GM23338 (cell line): ENCODE data around the gene ABCC6. TPM values are rescaled to one million over a fixed set of nuclear protein-coding genes. Genes with fewer than 3 reads are reported as not detected.

ENCODE experiments used
- ATAC-seq: fragments of 200-7000 bp; cut with Tn5 transposase; 3 replicates; pipeline ENCODE4 v1.9.1; 2020
- DNase-seq: peaks from one replicate; pipeline ENCODE4 v3.0.0-alpha.2; 2015; ENCODE audit warnings: low spot score
- H2AFZ ChIP-seq: fragments of 200-600 bp; sonication (generic); 2 replicates; pipeline ENCODE4 v1.8.0; 2016; ENCODE audit warnings: antibody characterized with exemption, mild to moderate bottlenecking, moderate library complexity
- H3F3A ChIP-seq: fragments of 200-600 bp; sonication (generic); replicated peaks from 2 replicates; pipeline ENCODE4 v1.8.0; 2017; ENCODE audit warnings: antibody characterized with exemption, mixed run types, low read depth
- H3K27ac ChIP-seq: fragments of 200-600 bp; sonication (generic); 2 replicates; pipeline ENCODE4 v1.6.1; 2016; ENCODE audit warnings: low read depth
- H3K27me3 ChIP-seq: fragments of 200-600 bp; sonication (generic); 2 replicates; pipeline ENCODE4 v1.8.0; 2016; ENCODE audit warnings: mild to moderate bottlenecking, mixed run types, moderate library complexity; ENCODE audit not compliant: insufficient read depth
- H3K36me3 ChIP-seq: fragments of 200-600 bp; sonication (generic); 2 replicates; pipeline ENCODE4 v1.8.0; 2016; ENCODE audit warnings: mild to moderate bottlenecking; ENCODE audit not compliant: insufficient read depth
- H3K4me1 ChIP-seq: fragments of 200-600 bp; sonication (generic); 2 replicates; pipeline ENCODE4 v1.8.0; 2016; ENCODE audit warnings: mild to moderate bottlenecking, moderate library complexity; ENCODE audit not compliant: insufficient read depth
- H3K4me2 ChIP-seq: fragments of 200-600 bp; sonication (generic); 2 replicates; pipeline ENCODE4 v1.7.1; 2017; ENCODE audit warnings: mixed run types
- H3K4me3 ChIP-seq: fragments of 200-600 bp; sonication (generic); 2 replicates; pipeline ENCODE4 v1.6.1; 2016; ENCODE audit warnings: mixed run types
- H3K79me2 ChIP-seq: fragments of 200-600 bp; sonication (generic); replicated peaks from 2 replicates; pipeline ENCODE4 v1.8.0; 2017; ENCODE audit warnings: mild to moderate bottlenecking; ENCODE audit not compliant: insufficient read depth
- H3K9me2 ChIP-seq: fragments of 200-600 bp; sonication (generic); 2 replicates; pipeline ENCODE4 v1.8.0; 2017; ENCODE audit not compliant: insufficient read depth
- H4K20me1 ChIP-seq: fragments of 200-600 bp; sonication (generic); replicated peaks from 2 replicates; pipeline ENCODE4 v1.8.0; 2017; ENCODE audit warnings: mild to moderate bottlenecking; ENCODE audit not compliant: insufficient read depth
- H3K27ac Mint-ChIP-seq: 2 replicates; pipeline ENCODE4 v1.8.0; 2020; ENCODE audit warnings: inconsistent platforms, mild to moderate bottlenecking, moderate library complexity, mixed read lengths
- H3K27me3 Mint-ChIP-seq: 3 replicates; pipeline ENCODE4 v1.8.0; 2022; ENCODE audit warnings: low read depth, mild to moderate bottlenecking, moderate library complexity, mixed read lengths, inconsistent platforms; ENCODE audit not compliant: insufficient read depth, poor library complexity
- H3K36me3 Mint-ChIP-seq: 3 replicates; pipeline ENCODE4 v1.8.0; 2021; ENCODE audit warnings: low read depth, mild to moderate bottlenecking, inconsistent platforms, moderate library complexity, mixed read lengths
- H3K4me1 Mint-ChIP-seq: 3 replicates; pipeline ENCODE4 v1.8.0; 2020; ENCODE audit warnings: mild to moderate bottlenecking, inconsistent platforms, mixed read lengths
- H3K4me3 Mint-ChIP-seq: 3 replicates; pipeline ENCODE4 v1.8.0; 2021; ENCODE audit warnings: moderate library complexity, mild to moderate bottlenecking, inconsistent platforms, mixed read lengths
- H3K9me3 Mint-ChIP-seq: 3 replicates; pipeline ENCODE4 v1.8.0; 2020; ENCODE audit warnings: moderate library complexity, mild to moderate bottlenecking, inconsistent platforms, mixed read lengths
- NANOG ChIP-seq: IDR thresholded peaks from 2 replicates; pipeline ENCODE4 v1.6.1; 2016; ENCODE audit warnings: antibody characterized with exemption, borderline replicate concordance
- REST ChIP-seq: IDR thresholded peaks from one replicate; pipeline ENCODE4 v1.6.1; 2018; ENCODE audit warnings: antibody characterized with exemption; ENCODE audit not compliant: unreplicated experiment
- STAT1 ChIP-seq: IDR thresholded peaks from one replicate; pipeline ENCODE4 v1.6.1; 2016; ENCODE audit warnings: antibody characterized with exemption; ENCODE audit not compliant: unreplicated experiment
- ZNF114 ChIP-seq: fragments of 250-450 bp; sonication (Bioruptor Pico); IDR thresholded peaks from 2 replicates; pipeline ENCODE4 v1.5.0; 2020; ENCODE audit warnings: mild to moderate bottlenecking, moderate library complexity
- ZNF331 ChIP-seq: fragments of 250-450 bp; sonication (Bioruptor Pico); IDR thresholded peaks from 2 replicates; pipeline ENCODE4 v1.5.0; 2020; ENCODE audit warnings: low read depth, mild to moderate bottlenecking, moderate library complexity
- polyA plus RNA-seq: library from polyadenylated mRNA; unstranded; fragments of >200 nt; fragmentation: Nextera tagmentation; extraction: Ambion mirVana; gene quantifications from 2 replicates; pipeline ENCODE4 v1.2.1, GENCODE V29; 2016
- total RNA-seq: library from RNA; depleted of rRNA; stranded (reverse); fragments of >200 nt; shearing (Covaris generic); gene quantifications from 2 replicates; pipeline ENCODE4 v1.2.3, GENCODE V29; 2014
- TF ChIP-seq, protein P1 (sequence below): fragments of 250-450 bp; sonication (Bioruptor Pico); IDR thresholded peaks from 2 replicates; pipeline ENCODE4 v1.5.0; 2020; ENCODE audit warnings: mild to moderate bottlenecking, moderate library complexity

Gene ABCC6
- total and polyA plus RNA-seq, 2 experiments from 2014 or later, result 0.73 to 2.8 TPM

DNA sequence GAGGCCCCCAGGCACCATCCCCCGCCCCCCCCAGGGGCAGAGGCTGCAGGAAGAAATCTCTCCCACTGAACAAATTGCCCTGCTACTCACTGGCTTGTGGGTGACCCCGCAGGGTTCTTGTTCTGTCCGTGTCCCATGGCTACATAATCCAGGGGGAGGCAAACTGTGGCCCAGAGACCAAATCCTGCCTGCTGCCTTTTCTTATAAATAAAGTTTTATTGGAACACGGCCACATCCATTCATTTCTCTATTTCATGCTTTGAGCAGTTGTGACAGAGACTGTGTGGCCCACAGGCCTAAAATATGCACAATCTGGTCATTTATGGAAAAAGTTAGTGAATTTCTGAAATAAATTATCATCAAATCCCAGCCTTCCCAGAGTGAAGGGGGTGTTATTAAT, 38.2 kb downstream of the ABCC6 start:
- H3K4me1 Mint-ChIP-seq, result peaks cover 4% of the 10 kb centered on the region
- Histone ChIP-seq H3K9me2 (no peaks in the 10 kb centered on the region), H3K27me3 (no peaks in the 10 kb centered on the region), H4K20me1 (no peaks in the 10 kb centered on the region), H3K27ac (no peak overlapping the region), H3K4me3 (no peak overlapping the region), H2AFZ (no peak overlapping the region), H3K4me1 (no peaks in the 10 kb centered on the region), H3K36me3 (no peaks in the 10 kb centered on the region), H3F3A (no peaks in the 10 kb centered on the region), H3K79me2 (no peaks in the 10 kb centered on the region), H3K4me2 (no peak overlapping the region)
- no peak for TF ChIP-seq REST
- no peak for TF ChIP-seq NANOG
- TF ChIP-seq, protein P1, sequence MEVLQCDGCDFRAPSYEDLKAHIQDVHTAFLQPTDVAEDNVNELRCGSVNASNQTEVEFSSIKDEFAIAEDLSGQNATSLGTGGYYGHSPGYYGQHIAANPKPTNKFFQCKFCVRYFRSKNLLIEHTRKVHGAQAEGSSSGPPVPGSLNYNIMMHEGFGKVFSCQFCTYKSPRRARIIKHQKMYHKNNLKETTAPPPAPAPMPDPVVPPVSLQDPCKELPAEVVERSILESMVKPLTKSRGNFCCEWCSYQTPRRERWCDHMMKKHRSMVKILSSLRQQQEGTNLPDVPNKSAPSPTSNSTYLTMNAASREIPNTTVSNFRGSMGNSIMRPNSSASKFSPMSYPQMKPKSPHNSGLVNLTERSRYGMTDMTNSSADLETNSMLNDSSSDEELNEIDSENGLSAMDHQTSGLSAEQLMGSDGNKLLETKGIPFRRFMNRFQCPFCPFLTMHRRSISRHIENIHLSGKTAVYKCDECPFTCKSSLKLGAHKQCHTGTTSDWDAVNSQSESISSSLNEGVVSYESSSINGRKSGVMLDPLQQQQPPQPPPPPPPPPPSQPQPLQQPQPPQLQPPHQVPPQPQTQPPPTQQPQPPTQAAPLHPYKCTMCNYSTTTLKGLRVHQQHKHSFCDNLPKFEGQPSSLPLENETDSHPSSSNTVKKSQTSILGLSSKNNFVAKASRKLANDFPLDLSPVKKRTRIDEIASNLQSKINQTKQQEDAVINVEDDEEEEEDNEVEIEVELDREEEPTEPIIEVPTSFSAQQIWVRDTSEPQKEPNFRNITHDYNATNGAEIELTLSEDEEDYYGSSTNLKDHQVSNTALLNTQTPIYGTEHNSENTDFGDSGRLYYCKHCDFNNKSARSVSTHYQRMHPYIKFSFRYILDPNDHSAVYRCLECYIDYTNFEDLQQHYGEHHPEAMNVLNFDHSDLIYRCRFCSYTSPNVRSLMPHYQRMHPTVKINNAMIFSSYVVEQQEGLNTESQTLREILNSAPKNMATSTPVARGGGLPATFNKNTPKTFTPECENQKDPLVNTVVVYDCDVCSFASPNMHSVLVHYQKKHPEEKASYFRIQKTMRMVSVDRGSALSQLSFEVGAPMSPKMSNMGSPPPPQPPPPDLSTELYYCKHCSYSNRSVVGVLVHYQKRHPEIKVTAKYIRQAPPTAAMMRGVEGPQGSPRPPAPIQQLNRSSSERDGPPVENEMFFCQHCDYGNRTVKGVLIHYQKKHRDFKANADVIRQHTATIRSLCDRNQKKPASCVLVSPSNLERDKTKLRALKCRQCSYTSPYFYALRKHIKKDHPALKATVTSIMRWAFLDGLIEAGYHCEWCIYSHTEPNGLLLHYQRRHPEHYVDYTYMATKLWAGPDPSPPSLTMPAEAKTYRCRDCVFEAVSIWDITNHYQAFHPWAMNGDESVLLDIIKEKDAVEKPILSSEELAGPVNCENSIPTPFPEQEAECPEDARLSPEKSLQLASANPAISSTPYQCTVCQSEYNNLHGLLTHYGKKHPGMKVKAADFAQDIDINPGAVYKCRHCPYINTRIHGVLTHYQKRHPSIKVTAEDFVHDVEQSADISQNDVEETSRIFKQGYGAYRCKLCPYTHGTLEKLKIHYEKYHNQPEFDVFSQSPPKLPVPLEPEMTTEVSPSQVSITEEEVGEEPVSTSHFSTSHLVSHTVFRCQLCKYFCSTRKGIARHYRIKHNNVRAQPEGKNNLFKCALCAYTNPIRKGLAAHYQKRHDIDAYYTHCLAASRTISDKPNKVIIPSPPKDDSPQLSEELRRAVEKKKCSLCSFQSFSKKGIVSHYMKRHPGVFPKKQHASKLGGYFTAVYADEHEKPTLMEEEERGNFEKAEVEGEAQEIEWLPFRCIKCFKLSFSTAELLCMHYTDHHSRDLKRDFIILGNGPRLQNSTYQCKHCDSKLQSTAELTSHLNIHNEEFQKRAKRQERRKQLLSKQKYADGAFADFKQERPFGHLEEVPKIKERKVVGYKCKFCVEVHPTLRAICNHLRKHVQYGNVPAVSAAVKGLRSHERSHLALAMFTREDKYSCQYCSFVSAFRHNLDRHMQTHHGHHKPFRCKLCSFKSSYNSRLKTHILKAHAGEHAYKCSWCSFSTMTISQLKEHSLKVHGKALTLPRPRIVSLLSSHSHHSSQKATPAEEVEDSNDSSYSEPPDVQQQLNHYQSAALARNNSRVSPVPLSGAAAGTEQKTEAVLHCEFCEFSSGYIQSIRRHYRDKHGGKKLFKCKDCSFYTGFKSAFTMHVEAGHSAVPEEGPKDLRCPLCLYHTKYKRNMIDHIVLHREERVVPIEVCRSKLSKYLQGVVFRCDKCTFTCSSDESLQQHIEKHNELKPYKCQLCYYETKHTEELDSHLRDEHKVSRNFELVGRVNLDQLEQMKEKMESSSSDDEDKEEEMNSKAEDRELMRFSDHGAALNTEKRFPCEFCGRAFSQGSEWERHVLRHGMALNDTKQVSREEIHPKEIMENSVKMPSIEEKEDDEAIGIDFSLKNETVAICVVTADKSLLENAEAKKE (CRISPR knock-in tag), result no peak
- no peak for TF ChIP-seq ZNF331 (CRISPR knock-in tag)
- no peak for TF ChIP-seq STAT1
- TF ChIP-seq ZNF114 (CRISPR knock-in tag), result no peak
- peaks cover 5% of the 10 kb centered on the region for H3K9me3 Mint-ChIP-seq
- H3K27me3 Mint-ChIP-seq, result peaks cover 8% of the 10 kb centered on the region
- H3K4me3 Mint-ChIP-seq, result no peak overlapping the region
- ATAC-seq (no peak), DNase-seq (no peak)
- H3K27ac Mint-ChIP-seq, result no peak overlapping the region
- H3K36me3 Mint-ChIP-seq, result 0 out of 3 replicates have a peak, but pooled peaks cover 2% of the 10 kb centered on the region
